ENCODE results near the gene NFATC2.

Gene NFATC2

DNA sequence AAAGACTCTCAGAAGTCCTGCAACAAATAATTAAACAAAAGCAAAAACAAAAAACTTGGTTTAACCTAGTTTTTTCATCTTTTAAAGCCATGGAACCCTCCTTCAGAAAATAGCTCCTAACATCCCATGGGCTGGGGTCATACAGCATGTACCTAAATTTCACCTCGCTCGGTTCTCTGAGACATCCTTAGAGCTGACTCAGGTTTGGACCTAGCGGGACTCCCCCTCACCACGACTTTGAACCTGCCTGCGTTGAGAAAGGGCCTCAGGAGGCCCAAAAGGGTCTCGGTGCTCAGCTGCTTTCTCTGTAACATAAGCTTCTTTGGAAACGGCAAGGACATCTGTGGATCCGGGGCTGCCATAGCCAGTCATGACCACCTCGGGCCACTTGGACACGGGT lies 112.8 kb downstream of the NFATC2 start:
- DNase-seq (ENCODE audit: low spot score), result no peak

GRCh38 chr20:51429144-51429482 lies 113.4 kb downstream of the NFATC2 start:
- DNase-seq (ENCODE audit: low spot score), result no peak

DNA sequence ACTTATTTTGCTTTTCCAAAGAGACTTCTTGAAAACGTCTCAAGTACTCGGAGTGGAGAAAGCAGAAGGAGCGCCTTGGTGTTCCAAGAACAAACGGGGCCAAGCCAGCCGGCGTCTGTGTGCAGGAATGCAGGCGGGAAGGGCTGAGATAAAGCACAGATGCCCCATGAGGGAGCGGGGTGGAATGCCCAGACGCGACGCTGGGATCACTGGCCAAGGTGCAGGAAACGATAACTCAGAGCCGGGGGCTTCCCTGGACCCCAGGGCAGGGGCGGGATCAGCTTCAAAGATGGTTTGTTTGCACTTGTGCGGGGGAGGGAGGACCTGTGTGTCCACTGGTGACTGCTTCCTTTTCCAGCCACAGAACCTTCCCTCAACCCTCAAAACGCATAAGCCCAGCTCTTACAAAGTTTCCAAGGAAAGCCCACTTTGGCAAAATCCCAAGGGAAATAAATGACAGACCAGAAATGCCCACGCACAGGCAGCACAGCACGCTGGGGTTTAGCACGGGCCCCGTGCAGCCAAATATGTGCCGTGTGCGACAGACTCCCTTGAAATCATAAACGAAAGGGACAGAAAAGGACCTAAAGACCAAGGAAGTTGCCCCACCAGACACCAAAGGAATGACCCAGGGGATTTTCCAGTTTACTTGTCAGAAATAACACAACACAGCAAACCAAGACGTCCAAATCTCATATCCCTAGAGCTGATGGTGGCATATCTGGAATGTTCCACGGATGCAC lies 113.9 kb downstream of the NFATC2 start:
- peak; percentile 77 for DNase-seq (ENCODE audit: low spot score)

DNA sequence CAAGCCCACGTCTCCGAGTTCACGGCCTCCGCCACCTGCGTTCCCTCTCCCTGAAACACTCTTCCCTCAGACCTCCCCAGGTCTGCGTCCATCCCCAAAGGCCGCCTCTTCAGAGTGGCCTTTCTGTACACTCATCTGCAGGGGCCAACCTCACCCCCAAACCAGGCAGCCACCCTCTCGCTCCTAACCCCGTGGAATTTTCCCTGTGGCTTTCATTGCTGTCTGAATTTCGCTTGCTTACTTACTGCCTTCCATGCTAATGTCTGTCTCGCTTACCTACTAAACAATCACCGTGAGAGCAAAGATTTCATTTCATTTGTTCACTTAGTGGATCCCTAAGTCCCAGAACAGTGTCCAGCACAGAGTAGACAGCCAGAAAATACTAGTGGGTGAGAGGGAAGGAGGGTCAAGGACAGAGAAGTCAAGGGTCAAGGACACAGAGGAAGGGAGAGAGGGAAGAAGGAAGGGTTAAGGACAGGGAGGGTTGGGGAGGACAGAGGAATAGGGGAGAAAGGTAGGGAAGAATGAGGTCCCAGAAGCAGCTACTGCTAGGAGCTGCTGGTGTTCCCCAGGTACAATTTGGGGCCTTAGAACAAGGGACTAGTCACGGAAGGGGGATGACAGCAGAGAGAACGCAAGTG lies 114.7 kb downstream of the NFATC2 start:
- DNase-seq (ENCODE audit: low spot score), result no peak

DNA sequence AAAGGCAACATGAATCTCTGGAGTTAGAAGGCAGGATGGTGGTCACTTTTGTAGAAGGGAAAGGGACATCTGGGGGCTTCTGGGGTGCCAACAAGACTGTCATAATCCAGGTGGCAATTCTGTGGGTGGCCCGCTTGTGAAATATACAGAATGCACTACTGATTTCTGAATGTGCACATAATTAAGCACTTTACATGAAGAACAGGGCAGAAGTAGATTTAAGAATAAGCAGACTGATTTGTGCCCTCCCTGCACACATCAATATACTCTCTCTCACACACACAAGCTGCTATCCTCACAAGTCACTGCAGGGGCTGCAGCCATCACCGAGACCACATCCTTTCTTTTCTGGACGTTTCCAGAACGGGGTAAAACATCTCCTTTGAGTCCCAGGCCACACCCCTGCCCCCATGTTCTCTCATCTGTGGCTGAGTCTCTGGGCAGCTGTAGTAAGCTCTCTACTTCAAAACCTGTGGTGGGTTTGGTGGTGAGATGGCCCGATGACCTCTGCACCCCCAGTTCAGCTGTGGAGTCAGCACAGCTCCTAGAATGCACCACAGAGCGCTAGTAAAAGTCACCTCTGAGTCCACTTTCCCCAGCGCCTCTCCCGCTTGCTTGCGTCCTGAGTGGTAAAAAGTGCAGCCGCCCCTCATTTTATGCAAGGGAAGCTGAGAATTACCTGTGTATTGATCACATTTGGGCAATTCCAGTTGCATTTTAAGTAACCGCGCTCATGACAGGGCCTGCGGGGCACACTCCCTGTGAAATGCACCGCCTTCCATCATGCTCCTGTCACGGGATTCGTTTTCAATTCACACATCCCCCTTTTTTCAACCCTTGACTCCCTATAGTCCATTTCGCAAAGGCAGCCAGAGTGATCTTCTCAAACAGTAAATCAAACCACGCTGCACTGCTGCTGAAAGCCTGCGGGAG lies 115.5 kb downstream of the NFATC2 start:
- DNase-seq (ENCODE audit: low spot score), result no peak

- no peak for DNase-seq (ENCODE audit: low spot score)
These were observed 117.0 kb downstream of the NFATC2 start for GRCh38 chr20:51425347-51426106.

DNA sequence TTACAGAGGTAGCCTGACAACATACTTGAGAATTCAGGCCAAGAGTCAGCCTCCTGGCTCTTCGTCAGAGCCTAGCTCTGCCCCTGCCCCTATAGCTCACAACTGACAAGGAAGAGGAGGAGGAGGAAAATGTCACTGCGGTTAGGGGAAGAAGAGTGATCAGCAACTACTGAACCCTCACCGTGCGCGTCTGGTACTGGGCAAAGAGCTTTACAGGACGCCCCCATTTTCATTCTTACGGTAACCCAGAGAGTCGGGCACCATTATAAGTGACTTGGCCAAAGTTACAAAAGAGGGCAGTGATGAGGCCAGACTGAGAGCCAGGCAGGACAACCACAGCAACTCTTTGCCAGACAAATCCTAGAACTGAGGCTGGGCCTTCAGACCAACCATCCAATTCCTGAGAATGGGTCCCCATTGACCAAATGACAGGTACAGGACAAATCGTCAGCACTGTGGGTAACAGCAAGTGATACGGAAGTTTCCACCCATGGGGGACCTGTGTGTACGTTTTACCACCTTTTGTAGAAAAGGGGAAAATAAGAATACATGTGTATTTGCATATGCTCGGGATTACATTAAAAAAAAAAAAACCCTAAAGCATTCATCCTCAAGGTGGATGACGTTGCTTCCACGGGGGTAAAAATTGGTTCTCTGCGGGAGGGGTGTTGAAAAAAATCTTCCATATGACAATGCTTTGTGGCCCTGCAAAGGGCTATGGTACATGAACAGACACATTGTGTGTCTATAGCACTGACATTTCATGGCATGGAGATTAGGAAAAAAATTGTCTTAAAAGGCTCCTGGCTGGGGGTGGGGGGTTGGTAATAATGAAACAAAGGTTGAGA lies 118.0 kb downstream of the NFATC2 start:
- DNase-seq (ENCODE audit: low spot score), result no peak

DNA sequence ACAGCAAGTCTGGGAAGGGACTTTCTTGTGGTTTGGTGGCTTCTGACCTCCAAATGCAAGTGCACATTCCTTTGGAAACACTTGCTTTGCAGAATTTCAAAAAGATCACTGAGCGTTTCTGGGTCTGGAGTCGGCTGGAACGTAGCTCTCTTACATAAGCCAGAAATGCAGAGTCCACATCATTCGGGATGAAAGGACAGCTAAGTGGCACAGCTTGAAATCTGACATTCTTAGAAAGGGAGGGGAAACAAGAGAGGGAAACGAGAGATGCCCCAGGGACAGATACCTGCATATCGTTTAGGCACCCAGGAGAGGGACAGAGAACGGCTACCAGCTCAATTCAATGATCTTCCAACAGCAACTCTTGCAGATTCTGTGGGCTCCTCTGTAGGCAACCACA lies 118.7 kb downstream of the NFATC2 start:
- DNase-seq (ENCODE audit: low spot score), result peak; percentile 19

DNA sequence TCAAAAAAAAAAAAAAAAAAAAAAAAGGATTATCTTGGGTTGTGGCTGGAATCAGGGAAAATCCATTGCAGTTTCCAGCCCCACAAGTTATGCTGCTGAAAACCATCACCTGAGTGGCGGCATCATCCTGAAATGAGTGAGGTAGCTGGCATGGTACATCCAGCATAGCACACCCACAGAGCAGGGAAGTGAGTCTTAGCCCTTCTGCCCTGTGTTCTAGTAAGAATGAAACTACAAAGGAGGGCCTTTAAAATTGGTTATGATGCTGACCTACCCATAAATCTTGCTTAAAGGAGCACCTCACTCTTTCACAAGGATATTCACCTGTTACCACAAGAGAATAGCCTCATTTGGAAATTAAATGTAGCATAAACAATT lies 119.2 kb downstream of the NFATC2 start:
- no peak for DNase-seq (ENCODE audit: low spot score)

GRCh38 chr20:51422514-51423289 lies 119.8 kb downstream of the NFATC2 start:
- no peak for DNase-seq (ENCODE audit: low spot score)

DNA sequence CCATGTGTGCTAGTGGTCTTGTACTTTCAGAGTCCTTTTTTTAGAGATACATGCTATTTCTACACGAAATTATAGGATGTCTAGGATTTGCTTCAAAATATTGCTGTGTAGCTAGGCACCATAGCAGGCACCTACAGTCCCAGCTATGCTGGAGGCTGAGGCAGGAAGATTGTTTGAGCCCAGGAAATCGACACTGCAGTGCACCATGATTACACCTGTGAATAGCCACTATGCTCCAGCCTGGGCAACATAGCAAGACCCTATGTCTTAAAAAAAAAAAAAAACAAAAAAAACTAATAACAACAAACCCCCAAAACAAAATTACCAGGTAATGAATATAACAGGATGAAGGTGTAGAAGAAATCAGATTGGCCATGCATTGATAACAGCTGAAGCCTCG lies 121.7 kb downstream of the NFATC2 start:
- DNase-seq (ENCODE audit: low spot score), result no peak

DNA sequence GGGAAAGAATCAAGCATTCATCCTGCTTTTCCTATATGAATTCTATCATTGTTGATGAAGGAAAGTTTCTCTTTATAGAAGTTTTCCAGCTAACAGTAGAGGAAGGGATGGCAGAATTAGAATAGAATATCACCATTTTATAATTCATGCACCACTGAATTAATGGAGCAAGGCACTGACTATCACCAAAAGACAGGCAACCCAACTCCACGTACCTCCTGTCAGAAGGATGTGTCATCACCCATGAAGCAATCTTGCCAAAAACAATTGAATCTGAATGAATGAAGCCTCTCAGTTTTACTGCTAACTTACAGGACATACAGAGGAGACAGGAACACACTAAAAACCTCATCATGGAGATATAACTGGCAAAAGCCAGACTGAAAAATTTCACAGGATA lies 122.4 kb downstream of the NFATC2 start:
- DNase-seq (ENCODE audit: low spot score), result peak; percentile 65

- no peak for DNase-seq (ENCODE audit: low spot score)
These were observed 122.9 kb downstream of the NFATC2 start for GRCh38 chr20:51419646-51420045.

DNA sequence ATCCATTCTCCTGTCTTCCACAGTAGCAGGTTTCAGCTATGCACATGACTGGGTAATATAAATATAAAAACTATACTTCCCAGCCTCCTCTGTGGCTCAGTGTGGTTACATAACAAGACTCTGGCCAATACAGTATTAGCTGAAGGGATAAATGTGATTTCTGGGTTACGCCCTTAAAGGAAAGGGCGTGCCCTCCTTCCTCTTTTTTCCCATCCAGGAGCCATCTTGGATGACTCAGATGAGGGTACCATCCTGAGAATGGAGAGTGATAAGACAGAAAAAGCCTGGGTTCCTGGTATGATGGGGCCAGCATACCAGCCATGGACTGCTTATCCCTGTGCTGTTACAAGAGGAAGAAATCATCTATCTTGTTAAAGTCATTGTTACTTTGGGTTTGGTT lies 123.3 kb downstream of the NFATC2 start:
- no peak for DNase-seq (ENCODE audit: low spot score)

DNA sequence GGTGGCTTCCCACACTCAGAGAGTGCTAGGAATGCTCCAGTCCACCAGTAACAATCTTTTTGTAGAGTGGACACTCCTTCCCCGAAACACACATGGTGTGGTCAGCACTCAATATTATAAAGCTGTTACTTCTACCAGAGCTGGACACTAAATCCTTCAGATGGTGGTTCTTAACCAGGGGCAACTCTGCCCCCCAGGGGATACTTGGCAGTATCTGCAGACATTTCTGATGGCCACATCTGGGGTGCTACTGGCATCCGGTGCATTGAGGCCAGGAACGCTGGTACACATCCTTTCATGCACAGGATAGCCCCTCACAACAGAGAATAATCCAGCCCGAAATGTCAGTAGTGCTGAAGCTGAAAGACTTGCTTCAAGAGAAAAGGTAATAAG lies 124.4 kb downstream of the NFATC2 start:
- DNase-seq (ENCODE audit: low spot score), result no peak

GRCh38 chr20:51417250-51418136 lies 125.0 kb downstream of the NFATC2 start:
- DNase-seq (ENCODE audit: low spot score), result no peak

- DNase-seq (ENCODE audit: low spot score), result no peak
These were observed 125.8 kb downstream of the NFATC2 start for GRCh38 chr20:51416532-51417249.

- DNase-seq (ENCODE audit: low spot score), result no peak
These were observed 128.7 kb downstream of the NFATC2 start for GRCh38 chr20:51413857-51414256.

Data from AG08396 (cell line).